ENCODE results near the gene KLHL29. TPM values are rescaled to one million over a fixed set of nuclear protein-coding genes. Genes with fewer than 3 reads are reported as not detected.

KLHL29 gene
- total and polyA plus RNA-seq, 10 donors, result 1.5 to 30.5 (median 9.4) TPM

DNA sequence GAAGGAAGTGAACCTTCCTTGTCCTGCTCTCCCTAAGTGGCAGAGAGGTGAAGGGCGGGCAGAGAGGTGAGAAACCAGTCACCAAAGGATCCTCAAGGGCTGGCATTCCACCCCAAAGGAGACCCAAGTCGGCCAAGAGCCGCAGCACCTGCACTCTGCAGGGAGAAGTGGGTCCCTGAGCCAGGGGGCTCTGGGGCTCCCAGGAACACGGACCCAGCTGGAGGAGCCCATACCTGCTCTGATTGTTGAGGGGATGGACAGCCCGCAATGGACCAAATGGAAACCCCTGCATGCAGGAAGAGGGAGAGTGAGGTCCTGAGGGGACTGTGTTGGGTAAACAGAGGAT, 308.6 kb downstream of the KLHL29 start:
- 90 to 98% (median 95%) methylated on average over 3 to 5 of the region's 5 CpGs for WGBS, 5 donors
- intact Hi-C loops (cut with DNase I; ENCODE audit: low total_unique reads), result no loop called here

GRCh38 chr2:23694058-23695045, 309.4 kb downstream of the KLHL29 start:
- intact Hi-C loops (cut with DNase I; ENCODE audit: low total_unique reads), result no loop called here

More for the DNA sequence above, 308.6 kb downstream of the KLHL29 start:
- TF ChIP-seq, protein P1, sequence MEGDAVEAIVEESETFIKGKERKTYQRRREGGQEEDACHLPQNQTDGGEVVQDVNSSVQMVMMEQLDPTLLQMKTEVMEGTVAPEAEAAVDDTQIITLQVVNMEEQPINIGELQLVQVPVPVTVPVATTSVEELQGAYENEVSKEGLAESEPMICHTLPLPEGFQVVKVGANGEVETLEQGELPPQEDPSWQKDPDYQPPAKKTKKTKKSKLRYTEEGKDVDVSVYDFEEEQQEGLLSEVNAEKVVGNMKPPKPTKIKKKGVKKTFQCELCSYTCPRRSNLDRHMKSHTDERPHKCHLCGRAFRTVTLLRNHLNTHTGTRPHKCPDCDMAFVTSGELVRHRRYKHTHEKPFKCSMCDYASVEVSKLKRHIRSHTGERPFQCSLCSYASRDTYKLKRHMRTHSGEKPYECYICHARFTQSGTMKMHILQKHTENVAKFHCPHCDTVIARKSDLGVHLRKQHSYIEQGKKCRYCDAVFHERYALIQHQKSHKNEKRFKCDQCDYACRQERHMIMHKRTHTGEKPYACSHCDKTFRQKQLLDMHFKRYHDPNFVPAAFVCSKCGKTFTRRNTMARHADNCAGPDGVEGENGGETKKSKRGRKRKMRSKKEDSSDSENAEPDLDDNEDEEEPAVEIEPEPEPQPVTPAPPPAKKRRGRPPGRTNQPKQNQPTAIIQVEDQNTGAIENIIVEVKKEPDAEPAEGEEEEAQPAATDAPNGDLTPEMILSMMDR (IDR thresholded peaks at IDR 0.05 in 8 of 11, conservative IDR thresholded peaks at IDR 0.05 in 3 of 11), result no peak
- no peak for TF ChIP-seq POLR2A (IDR thresholded peaks at IDR 0.05)
- DNase-seq, result no peak
- H3K4me3 ChIP-seq, result no peak overlapping the region
- peaks cover 0 to 46% (median 13%) of the 10 kb centered on the region in 6 donors for H3K4me1 ChIP-seq
- no peaks in the 10 kb centered on the region for H3K9me3 ChIP-seq
- H3K27me3 ChIP-seq (replicated peaks in 1 of 7), result no peaks in the 10 kb centered on the region
- H3K36me3 ChIP-seq, result peaks cover 0 to 65% (median 5%) of the 10 kb centered on the region in 6 donors
- no peak overlapping the region for H3K27ac ChIP-seq

DNA sequence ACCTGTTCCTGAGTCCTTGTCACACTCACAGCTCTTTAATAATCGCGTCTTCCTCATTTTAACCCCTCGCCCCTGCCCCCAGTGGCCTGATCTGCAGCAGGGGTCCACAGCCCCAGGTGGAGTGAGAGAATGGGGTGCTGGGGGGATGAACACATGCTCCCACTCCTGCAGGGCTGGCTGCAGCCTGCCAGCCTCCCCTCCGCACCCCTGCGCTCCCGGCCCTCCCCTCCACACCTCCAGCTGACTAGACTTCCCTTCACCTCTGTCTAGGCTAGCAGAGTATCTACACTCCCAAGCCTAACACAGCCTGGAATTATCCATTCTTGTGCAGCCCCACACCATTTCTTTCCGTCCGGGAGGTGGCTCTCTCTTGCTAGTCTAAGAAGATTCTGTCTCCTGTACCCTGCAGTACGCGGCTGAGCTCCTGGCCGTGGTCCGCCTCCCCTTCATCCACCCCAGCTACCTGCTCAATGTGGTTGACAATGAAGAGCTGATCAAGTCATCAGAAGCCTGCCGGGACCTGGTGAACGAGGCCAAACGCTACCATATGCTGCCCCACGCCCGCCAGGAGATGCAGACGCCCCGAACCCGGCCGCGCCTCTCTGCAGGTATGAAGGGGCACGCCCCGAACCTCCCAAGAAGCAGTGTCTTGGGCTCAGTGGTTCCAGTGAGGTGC, 310.4 kb downstream of the KLHL29 start:
- DNase-seq, result no peak

More at GRCh38 chr2:23694058-23695045, 309.4 kb downstream of the KLHL29 start:
- no peaks in the 10 kb centered on the region for H3K9me3 ChIP-seq
- no peak for TF ChIP-seq POLR2A (IDR thresholded peaks at IDR 0.05)
- no peak for TF ChIP-seq POLR2AphosphoS5 (IDR thresholded peaks at IDR 0.05)
- TF ChIP-seq, protein P1 (IDR thresholded peaks at IDR 0.05 in 8 of 11, conservative IDR thresholded peaks at IDR 0.05 in 3 of 11), result no peak
- peaks cover 0 to 67% (median 5%) of the 10 kb centered on the region in 6 donors for H3K36me3 ChIP-seq
- WGBS, 5 donors, result 65 to 72% (median 70%) methylated on average over 21 of the region's 21 CpGs
- no peak overlapping the region for H3K4me3 ChIP-seq
- H3K27ac ChIP-seq, result no peak overlapping the region
- DNase-seq, result no peak
- H3K27me3 ChIP-seq (replicated peaks in 1 of 7), result no peaks in the 10 kb centered on the region
- H3K4me1 ChIP-seq, result peaks cover 0 to 43% (median 13%) of the 10 kb centered on the region in 6 donors

DNA sequence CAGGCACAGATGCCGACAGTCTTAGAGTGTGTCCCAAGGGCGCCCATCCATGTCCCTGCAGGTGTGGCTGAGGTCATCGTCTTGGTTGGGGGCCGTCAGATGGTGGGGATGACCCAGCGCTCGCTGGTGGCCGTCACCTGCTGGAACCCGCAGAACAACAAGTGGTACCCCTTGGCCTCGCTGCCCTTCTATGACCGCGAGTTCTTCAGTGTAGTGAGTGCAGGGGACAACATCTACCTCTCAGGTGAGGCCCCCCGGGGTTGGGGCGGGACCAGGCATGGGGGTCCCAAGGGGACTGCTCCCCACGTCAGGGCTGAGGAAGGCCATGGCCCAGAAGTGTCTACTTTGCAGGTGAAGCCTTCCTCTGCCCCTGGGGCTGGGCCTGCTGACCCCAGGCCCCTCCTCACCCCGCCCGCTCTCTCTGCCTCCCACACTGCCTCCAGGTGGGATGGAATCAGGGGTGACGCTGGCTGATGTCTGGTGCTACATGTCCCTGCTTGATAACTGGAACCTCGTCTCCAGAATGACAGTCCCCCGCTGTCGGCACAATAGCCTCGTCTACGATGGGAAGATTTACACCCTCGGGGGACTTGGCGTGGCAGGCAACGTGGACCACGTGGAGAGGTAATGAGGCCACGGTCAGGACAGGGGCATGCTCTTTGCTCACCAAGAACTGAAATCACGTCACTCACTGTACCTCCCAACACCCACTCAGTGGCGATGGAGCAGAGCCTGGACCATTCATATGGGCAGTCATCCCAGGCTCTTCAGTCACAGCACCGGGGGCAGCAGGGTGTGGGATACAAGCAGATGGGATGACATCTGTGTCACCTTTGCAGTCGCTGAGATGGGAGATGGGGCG, 311.1 kb downstream of the KLHL29 start:
- peaks cover 0 to 25% (median 5%) of the 10 kb centered on the region in 6 donors for H3K4me1 ChIP-seq
- peak overlapping the region in 3 of 8 donors; percentile 8 to 36 (median 32) for H3K27ac ChIP-seq
- no peak for DNase-seq
- peaks cover 0 to 75% (median 5%) of the 10 kb centered on the region in 6 donors for H3K36me3 ChIP-seq
- WGBS, 5 donors, result 89 to 96% (median 94%) methylated on average over 14 to 32 of the region's 32 CpGs
- TF ChIP-seq POLR2A (IDR thresholded peaks at IDR 0.05), result no peak
- TF ChIP-seq, protein P1 (IDR thresholded peaks at IDR 0.05 in 8 of 11, conservative IDR thresholded peaks at IDR 0.05 in 3 of 11), result no peak
- intact Hi-C loops (cut with DNase I; ENCODE audit: low total_unique reads), result no loop called here
- H3K9me3 ChIP-seq, result no peaks in the 10 kb centered on the region
- no peaks in the 10 kb centered on the region for H3K27me3 ChIP-seq (replicated peaks in 1 of 7)
- no peak overlapping the region for H3K4me3 ChIP-seq

More for the DNA sequence above, 310.4 kb downstream of the KLHL29 start:
- no peak overlapping the region for H3K27ac ChIP-seq
- peaks cover 0 to 33% (median 11%) of the 10 kb centered on the region in 6 donors for H3K4me1 ChIP-seq
- no peak overlapping the region for H3K4me3 ChIP-seq
- H3K36me3 ChIP-seq, result peaks cover 0 to 75% (median 5%) of the 10 kb centered on the region in 6 donors
- H3K27me3 ChIP-seq (replicated peaks in 1 of 7), result no peaks in the 10 kb centered on the region
- TF ChIP-seq POLR2AphosphoS5 (IDR thresholded peaks at IDR 0.05), result peak in 1 of 3 donors; percentile 27
- no peak for TF ChIP-seq POLR2A (IDR thresholded peaks at IDR 0.05)
- H3K9me3 ChIP-seq, result no peaks in the 10 kb centered on the region
- WGBS, 5 donors, result 95 to 98% (median 97%) methylated on average over 12 to 24 of the region's 24 CpGs
- intact Hi-C loops (cut with DNase I; ENCODE audit: low total_unique reads), result no loop called here
